Naive thymus-derived CD4-positive, alpha-beta T cell (primary cell): ENCODE results near the gene NRGN. TPM values are rescaled to one million over a fixed set of nuclear protein-coding genes. Genes with fewer than 3 reads are reported as not detected.
"Not testable (repeated sequence)": the region's sequence is repeated elsewhere in the genome, so short reads cannot be mapped to it uniquely, and the experiment has no call there.

Source experiments
- ATAC-seq: fragments of 150-1000 bp; cut with Tn5 transposase; 2 replicates; pipeline ENCODE4 v1.10.0; 2021; ENCODE audit warnings: mild to moderate bottlenecking, moderate library complexity
- CTCF ChIA-PET: fragments of 350-600 bp; sonication (Branson Sonifier 250); formaldehyde crosslinking; loops from one replicate; lab custom pipeline; 2021; ENCODE audit warnings: antibody characterized with exemption; lab: Charles Lee
- POLR2A ChIA-PET: fragments of 350-600 bp; sonication (Branson Sonifier 250); formaldehyde crosslinking; loops from one replicate; lab custom pipeline; 2021; ENCODE audit warnings: antibody characterized with exemption, inconsistent platforms; lab: Charles Lee
- DNase-seq, 9 donors: peaks; one replicate each; pipeline versions ENCODE4 v3.0.0 to v3.0.0-alpha.2; 2020 to 2022; ENCODE audit warnings: mixed read lengths in 1 of 9
- H3K27ac ChIP-seq: one replicate; pipeline ENCODE4 v1.7.0; 2013; ENCODE audit warnings: mild to moderate bottlenecking, low read depth, low read length, moderate library complexity
- H3K27me3 ChIP-seq, 2 donors: one replicate each; pipeline ENCODE4 v1.7.0; 2013; ENCODE audit warnings: low read length in 2 of 2, mild to moderate bottlenecking in 2 of 2, moderate library complexity in 2 of 2; ENCODE audit not compliant: control insufficient read depth in 2 of 2, insufficient read depth in 2 of 2
- H3K36me3 ChIP-seq, 3 experiments: 1 replicate in 2 of 3; 2 replicates in 1 of 3; pipeline ENCODE4 v1.7.0; 2013; ENCODE audit warnings: low read length in 3 of 3, mild to moderate bottlenecking in 3 of 3, moderate library complexity in 1 of 3; ENCODE audit not compliant: insufficient read depth in 3 of 3, control insufficient read depth in 2 of 3
- H3K4me1 ChIP-seq, 2 donors: one replicate each; pipeline ENCODE4 v1.7.0; 2013; ENCODE audit warnings: low read length in 2 of 2, mild to moderate bottlenecking in 2 of 2, moderate library complexity in 1 of 2; ENCODE audit not compliant: control insufficient read depth in 2 of 2, insufficient read depth in 2 of 2
- H3K4me3 ChIP-seq: 2 replicates; pipeline ENCODE4 v1.7.0; 2013; ENCODE audit warnings: mild to moderate bottlenecking, low read length
- H3K9me3 ChIP-seq, 3 experiments: 1 replicate in 2 of 3; 2 replicates in 1 of 3; pipeline ENCODE4 v1.7.0; 2013; ENCODE audit warnings: low read length in 3 of 3; ENCODE audit not compliant: control insufficient read depth in 2 of 3
- H3K27ac Mint-ChIP-seq, 9 donors: one replicate each; pipeline ENCODE4 v1.8.0; 2020 to 2022; ENCODE audit warnings: mixed read lengths in 9 of 9, mild to moderate bottlenecking in 8 of 9, moderate library complexity in 5 of 9, inconsistent platforms in 2 of 9
- H3K27me3 Mint-ChIP-seq, 5 donors: one replicate each; pipeline ENCODE4 v1.8.0; 2021 to 2022; ENCODE audit warnings: mixed read lengths in 5 of 5, mild to moderate bottlenecking in 1 of 5
- H3K36me3 Mint-ChIP-seq, 5 donors: one replicate each; pipeline ENCODE4 v1.8.0; 2020 to 2022; ENCODE audit warnings: mixed read lengths in 5 of 5, mild to moderate bottlenecking in 3 of 5, inconsistent platforms in 1 of 5
- H3K4me1 Mint-ChIP-seq, 7 donors: one replicate each; pipeline ENCODE4 v1.8.0; 2020 to 2022; ENCODE audit warnings: mixed read lengths in 7 of 7, mild to moderate bottlenecking in 3 of 7, inconsistent platforms in 1 of 7
- H3K4me3 Mint-ChIP-seq, 10 donors: one replicate each; pipeline ENCODE4 v1.8.0; 2020 to 2022; ENCODE audit warnings: mild to moderate bottlenecking in 10 of 10, mixed read lengths in 10 of 10, moderate library complexity in 6 of 10, inconsistent platforms in 2 of 10
- H3K9me3 Mint-ChIP-seq, 11 donors: one replicate each; pipeline ENCODE4 v1.8.0; 2020 to 2022; ENCODE audit warnings: mixed read lengths in 11 of 11, mild to moderate bottlenecking in 4 of 11, inconsistent platforms in 1 of 11, moderate library complexity in 1 of 11
- intact Hi-C, 2 donors: fragments of 100-400 bp; cut with micrococcal nuclease; formaldehyde crosslinking; loops; one replicate each; pipeline ENCODE4 v1.15.1; 2023
- polyA plus RNA-seq, 2 donors: library from polyadenylated mRNA; unstranded; fragments of 300-500 nt; fragmentation: Illumina TruSeq; gene quantifications; one replicate each; pipeline ENCODE4 v1.2.3, GENCODE V29; 2021
- total RNA-seq, 6 experiments: library from RNA in 5 of 6; stranded (reverse) in 5 of 6; gene quantifications; 1 replicate in 5 of 6; 2 replicates in 1 of 6; pipeline ENCODE4 v1.2.3 and lab custom pipeline; 2021 to 2026

NRGN gene
- total and polyA plus RNA-seq, 7 experiments from 2014 or later = 1.2 to 48.7 (median 4.9) TPM; not detected in 2

DNA sequence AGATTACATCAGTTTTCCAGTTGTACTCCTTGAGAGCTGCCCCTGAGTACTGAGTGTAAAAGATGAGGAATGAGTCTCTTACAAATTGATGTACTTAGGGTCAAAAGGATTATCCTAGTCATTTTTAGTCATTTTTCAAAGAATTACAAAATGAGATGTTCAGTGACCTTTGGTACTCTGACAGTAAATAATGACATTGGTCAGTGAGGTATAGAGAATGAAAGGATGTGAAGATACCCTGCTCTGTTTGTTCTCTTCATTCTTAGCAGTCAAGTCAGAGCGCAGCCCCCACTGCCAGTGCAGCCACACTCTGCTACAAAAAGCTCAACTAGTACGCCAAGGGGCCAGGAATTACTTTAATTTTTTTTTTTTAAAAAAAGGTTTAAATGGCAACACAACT lies 26.4 kb downstream of the NRGN start:
- Histone ChIP-seq H3K27me3 (peaks cover 0 to 2% of the 10 kb centered on the region in 2 donors), H3K4me3 (no peak overlapping the region), H3K9me3 (no peaks in the 10 kb centered on the region), H3K27ac (no peak overlapping the region), H3K36me3 (peaks cover 0 to 20% (median 2%) of the 10 kb centered on the region in 3 experiments), H3K4me1 (peaks cover 8% of the 10 kb centered on the region in 2 donors)
- peaks cover 0 to 10% (median 5%) of the 10 kb centered on the region in 5 donors for H3K27me3 Mint-ChIP-seq
- ChIA-PET CTCF (interaction anchor here (0.6 to 7.1 kb wide), 2 partner anchors 96 to 706 kb away, joined by 3 to 110 read pairs; no protein-coding TSS in a partner anchor), POLR2A (interaction anchor here (1.2 kb wide), 1 partner anchor 19 kb away, joined by 3 read pairs; no protein-coding TSS in a partner anchor)
- no peak overlapping the region for H3K27ac Mint-ChIP-seq
- peaks cover 0 to 16% (median 3%) of the 10 kb centered on the region in 5 donors for H3K36me3 Mint-ChIP-seq
- no peak overlapping the region for H3K4me3 Mint-ChIP-seq
- ATAC-seq (no peak), DNase-seq (no peak)
- intact Hi-C loops = no loop called here
- no peaks in the 10 kb centered on the region for H3K9me3 Mint-ChIP-seq
- peaks cover 0 to 11% (median 7%) of the 10 kb centered on the region in 7 donors for H3K4me1 Mint-ChIP-seq

DNA sequence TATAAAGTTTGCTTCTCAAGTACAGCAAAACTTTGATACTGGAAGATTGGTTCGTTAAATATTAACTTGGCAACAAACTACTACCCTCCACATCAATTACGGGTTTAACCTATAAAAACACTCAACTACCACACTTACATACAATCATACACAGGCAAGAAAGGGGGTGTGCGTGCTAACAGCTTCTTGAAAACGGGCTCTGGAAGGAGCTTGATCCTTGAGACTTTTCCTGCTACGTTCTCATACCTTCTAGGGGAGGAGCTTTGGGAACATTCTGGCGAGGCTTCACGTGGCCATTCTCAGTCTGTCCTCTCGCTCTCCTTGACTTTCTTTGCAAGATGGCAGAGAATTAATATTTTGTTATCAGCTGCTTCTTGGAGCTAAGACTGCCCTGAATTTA lies 29.2 kb downstream of the NRGN start:
- intact Hi-C loops = no loop called here
- Mint-ChIP-seq H3K27me3 (no peaks in the 10 kb centered on the region), H3K36me3 (peaks cover 7 to 34% (median 10%) of the 10 kb centered on the region in 5 donors), H3K4me3 (no peak overlapping the region), H3K27ac (no peak overlapping the region), H3K9me3 (no peaks in the 10 kb centered on the region), H3K4me1 (peaks cover 0 to 5% (median 0%) of the 10 kb centered on the region in 7 donors)
- Histone ChIP-seq H3K4me1 (no peaks in the 10 kb centered on the region), H3K27ac (no peak overlapping the region), H3K27me3 (no peaks in the 10 kb centered on the region), H3K4me3 (no peak overlapping the region), H3K9me3 (no peaks in the 10 kb centered on the region), H3K36me3 (peaks cover 4 to 38% (median 5%) of the 10 kb centered on the region in 3 experiments)
- ATAC-seq = no peak
- no peak for DNase-seq
- ChIA-PET CTCF (interaction anchor here (0.6 to 3.3 kb wide), 6 partner anchors 14 to 99 kb away, joined by 3 to 15 read pairs (median 4); no protein-coding TSS in a partner anchor), POLR2A (interaction anchor here (0.6 to 1.1 kb wide), 2 partner anchors 22 to 98 kb away, joined by 4 read pairs; no protein-coding TSS in a partner anchor)

DNA sequence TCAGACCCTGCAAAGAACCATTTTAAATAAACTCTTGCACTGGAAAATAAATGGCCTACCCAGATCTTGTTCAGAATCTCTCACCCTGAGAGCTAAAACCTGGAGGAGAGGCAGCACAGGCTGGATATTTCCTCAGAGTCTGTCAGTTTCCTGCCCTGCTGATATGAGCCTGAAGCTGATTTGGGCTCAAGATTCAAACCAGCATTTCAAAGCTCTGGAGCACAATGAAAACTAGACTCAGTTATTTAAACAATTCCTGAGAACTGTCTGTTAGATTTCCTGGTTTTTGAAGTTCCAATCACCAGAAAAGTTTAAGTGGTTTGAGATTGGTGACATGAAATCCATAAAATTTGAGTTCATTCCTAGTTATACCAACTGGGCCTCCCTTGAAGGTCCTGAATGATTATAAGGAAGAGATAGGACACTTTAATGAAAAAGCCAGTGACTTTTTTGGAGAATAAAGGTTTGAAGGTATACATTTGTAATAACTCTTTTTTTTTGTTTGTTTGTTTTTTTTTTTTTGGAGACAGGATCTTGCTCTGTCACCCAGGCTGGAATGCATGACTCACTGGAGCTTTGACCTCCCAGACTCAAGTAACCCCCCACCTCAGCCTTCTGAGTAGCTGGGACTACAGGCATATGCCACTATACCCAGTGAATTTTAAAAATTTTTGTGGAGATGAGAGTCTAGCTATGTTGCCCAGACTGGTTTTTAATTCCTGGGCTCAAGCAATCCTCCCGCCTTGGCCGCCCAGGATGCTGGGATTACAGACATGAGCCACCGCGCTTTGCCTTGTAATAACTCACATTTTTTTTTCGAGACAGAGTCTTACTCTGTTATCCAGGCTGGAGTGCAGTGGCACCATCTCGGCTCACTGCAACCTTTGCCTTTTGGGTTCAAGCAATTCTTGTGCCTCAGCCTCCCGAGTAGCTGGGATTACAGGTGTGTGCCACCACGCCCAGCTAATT lies 30.3 kb downstream of the NRGN start:
- DNase-seq (no peak), ATAC-seq (no peak)
- H3K27ac ChIP-seq = no peak overlapping the region
- no peak overlapping the region for H3K4me3 ChIP-seq
- no peak overlapping the region for H3K4me3 Mint-ChIP-seq
- peaks cover 4 to 38% (median 5%) of the 10 kb centered on the region in 3 experiments for H3K36me3 ChIP-seq
- H3K9me3 ChIP-seq = no peaks in the 10 kb centered on the region
- peak overlapping the region in 1 of 9 donors; percentile 22 for H3K27ac Mint-ChIP-seq
- ChIA-PET CTCF (interaction anchor here (0.8 to 3.3 kb wide), 4 partner anchors 29 to 100 kb away, joined by 3 to 15 read pairs (median 4); no protein-coding TSS in a partner anchor), POLR2A (no interaction called here)
- no peaks in the 10 kb centered on the region for H3K27me3 Mint-ChIP-seq
- intact Hi-C loops = no loop called here
- peaks cover 7 to 34% (median 10%) of the 10 kb centered on the region in 5 donors for H3K36me3 Mint-ChIP-seq
- H3K9me3 Mint-ChIP-seq = no peaks in the 10 kb centered on the region
- no peaks in the 10 kb centered on the region for H3K27me3 ChIP-seq
- H3K4me1 ChIP-seq = no peaks in the 10 kb centered on the region
- peaks cover 0 to 5% (median 0%) of the 10 kb centered on the region in 7 donors for H3K4me1 Mint-ChIP-seq

DNA sequence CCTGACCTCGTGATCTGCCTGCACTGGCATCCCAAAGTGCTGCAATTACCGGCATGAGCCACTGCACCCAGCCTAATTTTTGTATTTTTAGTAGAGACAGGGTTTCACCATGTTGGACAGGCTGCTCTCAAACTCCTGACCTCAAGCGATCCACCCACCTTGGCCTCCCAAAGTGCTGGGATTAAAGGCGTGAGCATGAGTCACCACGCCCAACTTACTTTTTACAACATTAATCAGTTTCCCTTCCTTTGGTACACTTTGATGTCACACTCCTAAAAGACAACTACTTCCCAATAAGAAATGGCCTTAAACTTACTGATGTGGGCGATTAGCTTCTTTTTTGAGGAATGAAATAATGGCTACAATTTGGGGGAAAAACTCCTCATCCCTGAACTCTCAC lies 31.2 kb downstream of the NRGN start:
- intact Hi-C loops, H3K27ac ChIP-seq, H3K27ac Mint-ChIP-seq, POLR2A ChIA-PET, H3K4me1 ChIP-seq, H3K4me3 Mint-ChIP-seq, H3K4me1 Mint-ChIP-seq, H3K9me3 Mint-ChIP-seq, H3K27me3 Mint-ChIP-seq, H3K27me3 ChIP-seq, DNase-seq, H3K4me3 ChIP-seq, ATAC-seq, H3K9me3 ChIP-seq: not testable (repeated sequence)
- H3K36me3 ChIP-seq = peaks cover 4 to 38% (median 5%) of the 10 kb centered on the region in 3 experiments
- CTCF ChIA-PET = interaction anchor here (0.8 to 3.3 kb wide), 2 partner anchors 28 to 101 kb away, joined by 3 to 15 read pairs; no protein-coding TSS in a partner anchor
- peaks cover 7 to 41% (median 10%) of the 10 kb centered on the region in 5 donors for H3K36me3 Mint-ChIP-seq

DNA sequence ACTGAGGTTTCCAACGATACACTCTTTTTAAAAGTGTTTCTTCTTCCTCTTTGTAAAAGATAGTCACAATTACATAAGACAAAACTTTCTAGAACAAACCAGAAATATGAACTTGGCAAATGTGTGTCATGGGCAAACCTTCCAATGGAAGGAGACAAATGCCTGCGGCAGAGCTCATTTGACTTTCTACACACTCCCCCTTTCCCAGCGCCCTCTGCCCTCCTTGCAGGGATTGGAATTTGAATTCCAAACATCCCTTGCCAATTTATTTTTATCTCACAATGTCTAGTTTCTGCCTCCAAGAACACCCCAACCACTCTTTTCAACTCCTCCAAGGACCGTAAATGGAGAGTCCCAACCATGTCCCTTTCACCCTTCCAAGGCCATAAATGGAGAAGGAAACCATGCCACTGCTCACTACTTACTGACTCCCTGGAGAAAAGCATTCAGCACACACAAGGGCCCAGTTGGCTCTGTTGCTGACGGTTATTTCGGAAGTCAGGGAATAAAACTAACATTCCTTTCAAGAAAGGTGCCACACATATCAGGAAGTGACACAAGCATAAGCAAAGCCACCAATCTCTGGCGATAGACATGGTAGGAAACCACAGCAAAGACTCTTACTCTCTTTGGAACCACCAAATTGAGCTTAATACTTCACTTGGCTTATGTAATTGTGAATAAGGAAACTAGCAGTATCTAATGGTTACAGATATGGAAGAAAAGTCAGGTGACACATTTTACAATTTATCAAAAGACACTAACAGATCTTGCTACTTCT lies 37.3 kb downstream of the NRGN start:
- Histone ChIP-seq H3K27ac (no peak overlapping the region), H3K9me3 (no peaks in the 10 kb centered on the region), H3K4me1 (peaks cover 0 to 15% of the 10 kb centered on the region in 2 donors), H3K4me3 (no peak overlapping the region), H3K36me3 (peaks cover 0 to 8% (median 0%) of the 10 kb centered on the region in 3 experiments), H3K27me3 (no peaks in the 10 kb centered on the region)
- peak in 7 of 9 donors; percentile 11 to 64 (median 54) for DNase-seq
- H3K4me1 Mint-ChIP-seq = peaks cover 9 to 40% (median 33%) of the 10 kb centered on the region in 7 donors
- no peaks in the 10 kb centered on the region for H3K27me3 Mint-ChIP-seq
- peaks cover 2 to 40% (median 19%) of the 10 kb centered on the region in 5 donors for H3K36me3 Mint-ChIP-seq
- ChIA-PET CTCF (interaction anchor here (0.5 to 1.3 kb wide), 3 partner anchors 24 to 173 kb away, joined by 3 to 7 read pairs (median 4); no protein-coding TSS in a partner anchor), POLR2A (no interaction called here)
- H3K27ac Mint-ChIP-seq = peak overlapping the region in 8 of 9 donors; percentile 27 to 93 (median 64)
- peak; percentile 78 for ATAC-seq
- peak overlapping the region in 8 of 10 donors; percentile 22 to 74 (median 50) for H3K4me3 Mint-ChIP-seq
- intact Hi-C loops = loop anchor here in 1 of 2 donors (2.0 kb wide), 1 partner anchor 16 kb away; no protein-coding TSS in a partner anchor
- peaks cover 0 to 4% (median 0%) of the 10 kb centered on the region in 11 donors for H3K9me3 Mint-ChIP-seq
